K562 (cell line): ENCODE measurements around the gene C4A. TPM values are rescaled to one million over a fixed set of nuclear protein-coding genes. Genes with fewer than 3 reads are reported as not detected.

Experiments used
- BCOR ChIP-seq: fragments of 450-650 bp; IDR thresholded peaks from 2 replicates; pipeline ENCODE4 v1.6.1; 2016
- BRCA1 ChIP-seq, 2 experiments: fragments of 450-650 bp in 1 of 2; sonication (generic) in 1 of 2; formaldehyde crosslinking in 1 of 2; IDR thresholded peaks; 2 replicates each; pipeline versions ENCODE4 v1.5.0 to v1.6.1; 2017 to 2020; ENCODE audit warnings: mild to moderate bottlenecking in 1 of 2, missing genetic modification reagents in 1 of 2
- NR4A1 ChIP-seq, 2 experiments: fragments of 250-450 bp in 1 of 2; fragments of 450-650 bp in 1 of 2; sonication (Bioruptor Pico) in 1 of 2; IDR thresholded peaks; 2 replicates each; pipeline versions ENCODE4 v1.4.0 to v1.6.1; 2016 to 2020; ENCODE audit warnings: mild to moderate bottlenecking in 2 of 2, missing compliant biosample characterization in 1 of 2, missing genetic modification characterization in 1 of 2, moderate library complexity in 1 of 2
- PHB2 ChIP-seq: fragments of 450-650 bp; IDR thresholded peaks from 2 replicates; pipeline ENCODE4 v1.6.1; 2017; ENCODE audit warnings: low read depth
- PTTG1 ChIP-seq: fragments of 450-650 bp; IDR thresholded peaks from 2 replicates; pipeline ENCODE4 v1.6.1; 2016; ENCODE audit warnings: low read depth, mild to moderate bottlenecking, missing genetic modification characterization, missing compliant biosample characterization
- RFX5 ChIP-seq: IDR thresholded peaks from 2 replicates; pipeline ENCODE4 v1.6.1; 2011; ENCODE audit warnings: low read depth, mild to moderate bottlenecking, improper control_type of control experiment, low read length
- SMARCA5 ChIP-seq: fragments of 450-650 bp; IDR thresholded peaks from 2 replicates; pipeline ENCODE4 v1.6.1; 2016
- SRSF9 ChIP-seq: fragments of 200-400 bp; formaldehyde crosslinking; IDR thresholded peaks from 2 replicates; pipeline ENCODE4 v1.6.1; 2017; ENCODE audit warnings: low read depth, low read length, borderline replicate concordance
- XRCC5 ChIP-seq: fragments of 200-400 bp; formaldehyde crosslinking; IDR thresholded peaks from 2 replicates; pipeline ENCODE4 v1.6.1; 2017; ENCODE audit warnings: low read depth, mild to moderate bottlenecking, low read length
- ZNF23 ChIP-seq: fragments of 250-450 bp; sonication (Bioruptor Pico); IDR thresholded peaks from 2 replicates; pipeline ENCODE4 v1.4.0; 2020; ENCODE audit warnings: mild to moderate bottlenecking
- ZNF696 ChIP-seq: fragments of 250-450 bp; sonication (Bioruptor Pico); conservative IDR thresholded peaks from 2 replicates; pipeline ENCODE4 v1.4.0; 2020; ENCODE audit warnings: mild to moderate bottlenecking, moderate library complexity
- polyA plus RNA-seq, 8 experiments: library from polyadenylated mRNA; depleted of rRNA in 4 of 8; stranded (reverse) in 5 of 8; unstranded in 3 of 8; fragments of >200 nt; fragmentation: Nextera tagmentation in 2 of 8; fragmentation: Illumina TruSeq in 1 of 8; extraction: Ambion mirVana in 2 of 8; extraction: Trizol in 1 of 8; gene quantifications; 2 replicates each; pipeline versions ENCODE4 v1.2.1 to v1.2.3, GENCODE V29; 2011 to 2014; ENCODE audit warnings: inconsistent platforms in 1 of 8, missing spikeins in 1 of 8
- total RNA-seq, 7 experiments: library from RNA; depleted of rRNA in 6 of 7; stranded (reverse); fragments of >200 nt in 6 of 7; fragmentation: Illumina TruSeq in 2 of 7; extraction: Trizol in 2 of 7; gene quantifications; 2 replicates each; pipeline versions ENCODE4 v1.2.1 to v1.2.3, GENCODE V29; 2011 to 2021; ENCODE audit warnings: low replicate concordance in 1 of 7
- TF ChIP-seq, protein P1 (sequence below), 2 experiments: fragments of 450-650 bp in 1 of 2; IDR thresholded peaks; 2 replicates each; pipeline ENCODE4 v1.6.1; 2011 to 2017; ENCODE audit warnings: low read depth in 2 of 2, antibody characterized with exemption in 1 of 2, borderline replicate concordance in 1 of 2, low read length in 1 of 2, mild to moderate bottlenecking in 1 of 2, mixed read lengths in 1 of 2; ENCODE audit not compliant: control insufficient read depth in 1 of 2
- TF ChIP-seq, protein P2 (sequence below): IDR thresholded peaks from 2 replicates; pipeline ENCODE4 v1.6.1; 2011; ENCODE audit not compliant: insufficient read length; ENCODE audit errors: extremely low read depth
- TF ChIP-seq, protein P3 (sequence below): fragments of 450-650 bp; IDR thresholded peaks from 2 replicates; pipeline ENCODE4 v1.6.1; 2016
- TF ChIP-seq, protein P4 (sequence below): fragments of 450-650 bp; IDR thresholded peaks from one replicate; pipeline ENCODE4 v1.6.1; 2018; ENCODE audit warnings: mild to moderate bottlenecking, moderate library complexity; ENCODE audit not compliant: partially characterized antibody
- TF ChIP-seq, protein P5 (sequence below), 3 experiments: IDR thresholded peaks in 2 of 3; conservative IDR thresholded peaks in 1 of 3; 2 replicates each; pipeline ENCODE4 v1.5.1; 2011 to 2012; ENCODE audit warnings: low read length in 3 of 3, mild to moderate bottlenecking in 3 of 3, control low read depth in 2 of 3, improper control_type of control experiment in 1 of 3, inconsistent platforms in 1 of 3, low read depth in 1 of 3, mixed read lengths in 1 of 3, moderate library complexity in 1 of 3; ENCODE audit not compliant: insufficient read depth in 2 of 3

C4A gene
- total and polyA plus RNA-seq, 9 of the 15 experiments (the other 6 are each of a cell fraction or from before 2014, with no cell fraction given): 0.27 to 7.6 (median 5.0) TPM

DNA sequence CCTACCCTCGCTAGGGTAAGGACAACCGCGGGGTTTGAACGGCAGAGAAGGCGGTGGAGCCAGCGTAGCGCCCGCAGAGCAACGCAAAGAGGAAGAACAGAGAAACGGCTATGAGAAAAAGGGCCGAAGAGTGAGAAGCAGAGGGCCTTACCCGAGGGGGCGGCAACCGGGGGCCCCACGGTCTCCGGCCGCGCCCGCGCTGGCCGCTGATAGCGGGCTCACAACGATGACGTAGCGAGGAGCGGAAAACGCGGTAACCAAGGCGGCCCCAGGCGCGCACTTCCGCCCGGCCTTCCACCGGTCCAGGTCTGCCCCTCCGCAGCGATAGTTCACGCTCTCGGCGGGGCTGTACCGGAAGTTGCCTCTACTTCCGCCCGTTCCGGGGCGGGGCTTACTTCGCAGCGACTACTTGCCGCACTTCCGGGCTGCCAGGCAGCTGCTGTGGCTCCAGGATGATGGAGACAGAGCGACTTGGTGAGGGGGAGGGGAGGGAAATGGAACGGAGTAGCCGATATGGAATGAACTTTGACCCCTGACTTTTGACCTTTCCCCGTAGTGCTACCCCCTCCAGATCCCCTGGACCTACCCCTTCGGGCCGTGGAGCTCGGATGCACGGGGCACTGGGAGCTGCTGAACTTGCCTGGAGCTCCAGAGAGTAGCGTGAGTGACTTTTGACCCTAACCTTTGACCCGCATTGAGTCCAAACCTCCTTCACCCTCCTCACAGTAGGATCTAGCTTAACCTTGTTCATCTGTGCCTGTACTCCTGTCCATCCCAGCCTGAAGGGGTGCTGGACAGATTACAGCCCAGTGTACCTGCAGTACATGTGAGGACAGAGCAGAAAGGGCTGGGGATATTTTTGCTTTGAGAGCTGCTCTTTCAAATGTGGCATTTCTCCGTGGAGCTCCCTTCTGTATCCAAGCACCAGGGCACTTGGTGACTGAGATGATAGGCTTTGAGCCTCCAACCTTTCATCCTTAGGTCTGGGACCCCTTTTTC is 22.8 kb upstream of the C4A start, which contains the start of the genes NELFE and SKIC2 (continued):
- TF ChIP-seq, protein P1, sequence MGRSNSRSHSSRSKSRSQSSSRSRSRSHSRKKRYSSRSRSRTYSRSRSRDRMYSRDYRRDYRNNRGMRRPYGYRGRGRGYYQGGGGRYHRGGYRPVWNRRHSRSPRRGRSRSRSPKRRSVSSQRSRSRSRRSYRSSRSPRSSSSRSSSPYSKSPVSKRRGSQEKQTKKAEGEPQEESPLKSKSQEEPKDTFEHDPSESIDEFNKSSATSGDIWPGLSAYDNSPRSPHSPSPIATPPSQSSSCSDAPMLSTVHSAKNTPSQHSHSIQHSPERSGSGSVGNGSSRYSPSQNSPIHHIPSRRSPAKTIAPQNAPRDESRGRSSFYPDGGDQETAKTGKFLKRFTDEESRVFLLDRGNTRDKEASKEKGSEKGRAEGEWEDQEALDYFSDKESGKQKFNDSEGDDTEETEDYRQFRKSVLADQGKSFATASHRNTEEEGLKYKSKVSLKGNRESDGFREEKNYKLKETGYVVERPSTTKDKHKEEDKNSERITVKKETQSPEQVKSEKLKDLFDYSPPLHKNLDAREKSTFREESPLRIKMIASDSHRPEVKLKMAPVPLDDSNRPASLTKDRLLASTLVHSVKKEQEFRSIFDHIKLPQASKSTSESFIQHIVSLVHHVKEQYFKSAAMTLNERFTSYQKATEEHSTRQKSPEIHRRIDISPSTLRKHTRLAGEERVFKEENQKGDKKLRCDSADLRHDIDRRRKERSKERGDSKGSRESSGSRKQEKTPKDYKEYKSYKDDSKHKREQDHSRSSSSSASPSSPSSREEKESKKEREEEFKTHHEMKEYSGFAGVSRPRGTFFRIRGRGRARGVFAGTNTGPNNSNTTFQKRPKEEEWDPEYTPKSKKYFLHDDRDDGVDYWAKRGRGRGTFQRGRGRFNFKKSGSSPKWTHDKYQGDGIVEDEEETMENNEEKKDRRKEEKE (IDR thresholded peaks at IDR 0.05; ENCODE audit: borderline replicate concordance in 1 of 2, control insufficient read depth in 1 of 2, low read depth in 2 of 2, low read length in 1 of 2): no peak
- TF ChIP-seq ZNF696 (CRISPR knock-in tag) (no peak), XRCC5 (peak; percentile 60; the same call in 1 of the 2 replicates), SRSF9 (no peak), RFX5 (no peak), ZNF23 (CRISPR knock-in tag) (no peak), NR4A1 (CRISPR knock-in tag; IDR thresholded peaks at IDR 0.05) (peak; percentile 96), NR4A1 (tag; IDR thresholded peaks at IDR 0.05) (peak; percentile 98), SMARCA5 (no peak), BCOR (peak; percentile 53), PHB2 (no peak), BRCA1 (IDR thresholded peaks at IDR 0.05) (no peak), BRCA1 (CRISPR knock-in tag; IDR thresholded peaks at IDR 0.05) (no peak), PTTG1 (tag) (peak; percentile 84)
- TF ChIP-seq, protein P2, sequence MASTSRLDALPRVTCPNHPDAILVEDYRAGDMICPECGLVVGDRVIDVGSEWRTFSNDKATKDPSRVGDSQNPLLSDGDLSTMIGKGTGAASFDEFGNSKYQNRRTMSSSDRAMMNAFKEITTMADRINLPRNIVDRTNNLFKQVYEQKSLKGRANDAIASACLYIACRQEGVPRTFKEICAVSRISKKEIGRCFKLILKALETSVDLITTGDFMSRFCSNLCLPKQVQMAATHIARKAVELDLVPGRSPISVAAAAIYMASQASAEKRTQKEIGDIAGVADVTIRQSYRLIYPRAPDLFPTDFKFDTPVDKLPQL: no peak
- TF ChIP-seq, protein P3, sequence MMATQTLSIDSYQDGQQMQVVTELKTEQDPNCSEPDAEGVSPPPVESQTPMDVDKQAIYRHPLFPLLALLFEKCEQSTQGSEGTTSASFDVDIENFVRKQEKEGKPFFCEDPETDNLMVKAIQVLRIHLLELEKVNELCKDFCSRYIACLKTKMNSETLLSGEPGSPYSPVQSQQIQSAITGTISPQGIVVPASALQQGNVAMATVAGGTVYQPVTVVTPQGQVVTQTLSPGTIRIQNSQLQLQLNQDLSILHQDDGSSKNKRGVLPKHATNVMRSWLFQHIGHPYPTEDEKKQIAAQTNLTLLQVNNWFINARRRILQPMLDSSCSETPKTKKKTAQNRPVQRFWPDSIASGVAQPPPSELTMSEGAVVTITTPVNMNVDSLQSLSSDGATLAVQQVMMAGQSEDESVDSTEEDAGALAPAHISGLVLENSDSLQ: peak; percentile 85
- TF ChIP-seq, protein P4, sequence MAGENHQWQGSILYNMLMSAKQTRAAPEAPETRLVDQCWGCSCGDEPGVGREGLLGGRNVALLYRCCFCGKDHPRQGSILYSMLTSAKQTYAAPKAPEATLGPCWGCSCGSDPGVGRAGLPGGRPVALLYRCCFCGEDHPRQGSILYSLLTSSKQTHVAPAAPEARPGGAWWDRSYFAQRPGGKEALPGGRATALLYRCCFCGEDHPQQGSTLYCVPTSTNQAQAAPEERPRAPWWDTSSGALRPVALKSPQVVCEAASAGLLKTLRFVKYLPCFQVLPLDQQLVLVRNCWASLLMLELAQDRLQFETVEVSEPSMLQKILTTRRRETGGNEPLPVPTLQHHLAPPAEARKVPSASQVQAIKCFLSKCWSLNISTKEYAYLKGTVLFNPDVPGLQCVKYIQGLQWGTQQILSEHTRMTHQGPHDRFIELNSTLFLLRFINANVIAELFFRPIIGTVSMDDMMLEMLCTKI: no peak
- TF ChIP-seq, protein P5, sequence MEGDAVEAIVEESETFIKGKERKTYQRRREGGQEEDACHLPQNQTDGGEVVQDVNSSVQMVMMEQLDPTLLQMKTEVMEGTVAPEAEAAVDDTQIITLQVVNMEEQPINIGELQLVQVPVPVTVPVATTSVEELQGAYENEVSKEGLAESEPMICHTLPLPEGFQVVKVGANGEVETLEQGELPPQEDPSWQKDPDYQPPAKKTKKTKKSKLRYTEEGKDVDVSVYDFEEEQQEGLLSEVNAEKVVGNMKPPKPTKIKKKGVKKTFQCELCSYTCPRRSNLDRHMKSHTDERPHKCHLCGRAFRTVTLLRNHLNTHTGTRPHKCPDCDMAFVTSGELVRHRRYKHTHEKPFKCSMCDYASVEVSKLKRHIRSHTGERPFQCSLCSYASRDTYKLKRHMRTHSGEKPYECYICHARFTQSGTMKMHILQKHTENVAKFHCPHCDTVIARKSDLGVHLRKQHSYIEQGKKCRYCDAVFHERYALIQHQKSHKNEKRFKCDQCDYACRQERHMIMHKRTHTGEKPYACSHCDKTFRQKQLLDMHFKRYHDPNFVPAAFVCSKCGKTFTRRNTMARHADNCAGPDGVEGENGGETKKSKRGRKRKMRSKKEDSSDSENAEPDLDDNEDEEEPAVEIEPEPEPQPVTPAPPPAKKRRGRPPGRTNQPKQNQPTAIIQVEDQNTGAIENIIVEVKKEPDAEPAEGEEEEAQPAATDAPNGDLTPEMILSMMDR (IDR thresholded peaks at IDR 0.05 in 2 of 3, conservative IDR thresholded peaks at IDR 0.05 in 1 of 3; ENCODE audit: insufficient read depth in 2 of 3, low read depth in 1 of 3, low read length in 3 of 3): no peak
